Stimulated activated CD4-positive, alpha-beta T cell treated with anti-CD3 and anti-CD28 coated beads, Interleukin-4, amount 100 ng/mL, for 4 hours (primary cell): ENCODE results near the gene ADGRB2.

ENCODE experiments used
- DNase-seq, 2 experiments: peaks; one replicate each; pipeline ENCODE4 v3.0.0-alpha.2; 2020

ADGRB2 gene

DNA sequence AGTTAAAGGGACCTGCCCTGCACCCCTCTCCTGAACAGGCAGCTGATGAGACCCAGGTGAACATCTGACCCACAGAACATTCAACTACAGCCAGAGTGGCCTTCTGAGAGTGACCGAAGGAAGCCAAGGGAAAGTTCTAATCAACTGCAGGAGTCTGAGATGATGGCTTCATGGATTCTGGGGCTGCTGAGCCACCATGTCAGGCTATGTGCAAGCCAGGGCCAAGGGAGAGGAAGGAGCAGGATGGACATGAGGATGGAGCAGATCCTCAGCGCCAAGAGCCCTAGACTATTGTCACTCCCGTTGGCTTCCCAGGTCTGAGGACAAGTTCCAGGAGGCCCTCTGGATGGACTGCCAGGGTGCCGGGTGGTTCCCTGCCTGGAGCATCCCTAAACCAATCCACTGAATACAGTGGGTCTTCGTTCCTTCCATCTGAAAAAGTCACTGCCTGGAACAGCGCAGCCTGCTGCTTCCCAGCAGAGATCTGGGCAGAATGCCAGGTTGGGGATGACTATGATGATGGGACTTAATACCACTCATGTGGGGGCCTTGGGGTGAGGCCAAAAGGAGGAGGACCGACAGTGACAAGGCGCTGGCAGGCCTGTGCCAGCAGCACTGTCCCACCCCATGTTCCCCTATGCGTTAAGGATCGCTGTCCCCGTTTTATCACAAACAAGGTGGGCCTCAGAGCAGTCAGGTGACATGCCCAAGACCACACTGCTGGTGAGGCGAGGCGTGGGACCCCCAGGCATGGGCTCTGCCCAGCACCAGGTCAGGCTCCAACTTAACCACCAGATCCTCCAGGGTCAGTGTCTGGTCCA, 31.9 kb upstream of the ADGRB2 start:
- no peak for DNase-seq

DNA sequence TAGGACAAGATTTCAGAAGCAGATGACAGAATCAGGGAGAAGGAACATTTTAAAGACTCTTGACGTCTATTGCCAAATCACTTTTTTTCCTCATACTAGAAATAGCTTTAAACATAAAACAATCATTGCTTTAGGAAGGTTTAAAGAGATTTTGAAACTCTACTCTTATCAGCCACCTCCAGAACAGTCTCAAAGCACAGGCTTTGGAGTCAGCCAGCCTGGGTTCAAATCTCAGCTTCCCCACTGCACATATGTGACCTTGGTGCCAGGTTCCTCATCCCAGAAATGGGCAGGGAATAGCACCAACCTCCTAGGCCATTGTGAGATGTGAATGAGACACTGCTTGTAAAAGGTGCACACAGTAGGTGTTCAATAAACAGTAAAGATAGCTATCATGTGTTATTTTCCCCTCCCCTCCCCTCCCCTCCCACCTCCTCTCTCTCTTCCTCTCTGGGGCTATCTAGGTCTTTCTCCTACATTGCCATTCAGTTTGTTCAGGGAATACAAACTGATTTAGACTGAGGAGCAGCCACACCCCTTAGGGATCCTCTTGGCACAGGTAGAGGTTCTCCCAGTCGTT, 31.0 kb upstream of the ADGRB2 start:
- DNase-seq: no peak

DNA sequence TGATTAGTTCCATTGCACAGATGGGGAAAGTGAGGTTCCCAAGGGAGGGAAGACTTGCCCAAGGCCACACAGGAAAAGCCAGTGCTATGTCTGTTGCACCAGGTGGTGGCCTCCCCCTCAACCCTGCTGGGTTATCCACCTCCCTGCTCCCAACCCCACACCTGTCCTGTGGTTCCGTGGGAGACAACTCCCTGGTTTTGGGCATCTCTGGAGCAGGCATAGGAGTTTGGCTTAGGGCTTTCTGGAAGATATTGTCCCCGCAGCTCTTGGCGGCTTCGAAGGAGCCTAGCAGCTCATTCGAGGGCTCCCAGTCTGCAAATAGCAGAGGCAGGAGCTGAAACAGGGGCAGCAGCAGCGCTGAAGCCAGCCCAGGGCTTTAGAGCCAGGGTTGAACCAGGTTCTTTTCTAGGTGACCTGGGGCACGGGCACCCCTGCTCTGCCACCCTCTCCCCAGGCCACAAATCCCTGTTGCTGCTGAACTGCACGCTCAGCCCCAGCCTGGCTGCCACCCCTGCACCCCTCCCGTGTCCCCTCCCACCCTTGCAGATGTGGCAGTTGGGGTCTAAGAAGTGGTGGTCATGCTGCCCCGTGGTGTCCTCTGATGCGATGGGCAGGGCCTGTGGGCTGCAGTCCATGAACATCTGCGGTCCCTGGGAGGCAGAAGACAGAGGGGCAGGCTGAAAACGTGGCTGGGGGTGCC, 29.6 kb upstream of the ADGRB2 start:
- DNase-seq: no peak

DNA sequence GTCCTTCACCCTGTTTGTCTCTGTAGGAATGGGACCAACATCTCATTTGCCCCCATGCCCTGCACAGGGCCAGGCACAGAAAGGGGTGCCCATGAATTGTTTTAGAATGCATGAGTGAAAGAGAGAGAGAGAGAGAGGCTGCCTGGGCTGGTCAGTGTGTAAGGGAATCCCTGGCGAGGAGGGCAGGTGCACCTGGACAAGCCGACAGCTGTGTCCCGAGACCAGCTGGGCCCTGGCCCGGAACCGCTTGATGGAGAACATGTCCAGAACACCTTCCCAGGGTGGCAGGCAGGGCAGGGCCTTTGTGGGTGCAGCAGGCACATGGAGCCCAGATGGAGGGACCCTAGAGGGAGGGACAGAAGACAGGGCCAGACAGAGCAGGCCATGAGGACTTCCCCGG, 28.9 kb upstream of the ADGRB2 start:
- DNase-seq: no peak

DNA sequence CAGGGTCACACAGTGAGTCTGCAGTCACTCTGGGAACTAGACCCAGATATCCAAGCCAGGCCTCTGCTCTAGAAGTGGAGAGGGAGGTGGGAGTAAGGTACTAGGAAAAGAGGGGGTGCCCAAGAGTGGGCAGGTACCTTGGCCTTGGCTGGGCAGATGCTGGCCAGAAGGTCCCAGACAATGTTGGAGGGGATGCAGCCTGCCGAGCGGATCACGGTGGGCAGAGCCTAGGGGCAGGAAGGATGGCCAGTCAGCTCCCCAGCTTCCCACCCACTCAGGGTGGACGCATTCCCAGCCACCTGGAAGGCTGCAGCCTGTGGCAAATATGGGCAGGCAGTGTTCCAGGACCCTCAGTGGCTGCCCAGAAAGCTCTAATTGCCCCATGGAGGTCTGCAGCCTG, 28.4 kb upstream of the ADGRB2 start:
- no peak for DNase-seq

DNA sequence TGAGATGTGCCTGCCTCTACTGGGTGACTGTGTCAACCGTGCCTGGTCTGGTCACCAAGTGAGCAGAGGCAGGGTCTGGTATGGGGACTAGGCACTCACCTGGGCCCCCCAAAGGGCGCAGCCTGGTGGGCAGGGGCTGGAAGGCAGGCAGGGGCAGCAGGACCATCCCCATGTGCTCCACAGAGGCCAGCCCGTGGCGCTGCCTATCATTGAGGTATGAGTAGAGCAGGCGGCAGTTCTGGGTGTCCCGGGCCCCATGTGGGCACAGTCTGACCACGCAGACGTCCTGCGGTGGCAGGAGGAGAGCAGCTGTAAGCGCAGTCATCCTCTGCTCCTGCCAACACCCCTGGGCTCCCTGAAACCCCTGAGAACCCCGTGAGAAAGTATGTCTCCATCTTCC, 28.0 kb upstream of the ADGRB2 start:
- no peak for DNase-seq

DNA sequence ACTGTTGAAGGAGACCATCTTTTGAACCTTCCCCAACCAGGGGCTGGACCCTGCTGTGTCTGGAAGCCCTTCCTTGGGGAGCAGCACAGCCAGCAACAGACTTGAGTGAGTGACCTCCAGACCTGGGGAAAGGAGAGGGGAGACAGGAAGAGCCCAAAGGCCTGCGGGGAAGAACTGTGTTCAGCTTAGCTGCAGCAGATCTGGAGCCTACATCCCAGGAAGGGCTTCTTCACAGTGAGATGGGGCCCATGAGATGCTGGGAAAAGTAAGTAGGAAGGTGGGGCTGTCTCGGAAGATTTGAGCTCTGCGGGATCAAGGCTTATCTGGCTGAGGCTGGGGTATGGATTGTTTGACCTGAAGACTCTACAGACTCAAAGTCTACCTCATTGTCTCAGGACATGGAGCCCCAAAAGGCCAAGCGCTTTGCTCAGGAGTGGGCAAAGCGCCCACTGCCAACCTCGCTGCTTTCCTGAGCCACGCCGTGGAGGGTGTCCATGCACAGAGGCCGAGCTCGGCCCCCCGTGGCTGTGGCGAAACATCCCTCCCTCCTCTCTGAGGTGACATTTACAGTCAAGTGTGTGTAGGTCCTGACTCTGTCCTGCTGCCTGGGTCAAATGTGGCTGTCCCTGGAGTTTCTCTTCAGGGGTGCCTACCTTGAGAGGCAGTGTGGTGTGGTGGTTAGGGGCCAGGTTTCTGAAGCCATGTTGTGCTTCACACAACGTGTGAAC, 27.2 kb upstream of the ADGRB2 start:
- no peak for DNase-seq

DNA sequence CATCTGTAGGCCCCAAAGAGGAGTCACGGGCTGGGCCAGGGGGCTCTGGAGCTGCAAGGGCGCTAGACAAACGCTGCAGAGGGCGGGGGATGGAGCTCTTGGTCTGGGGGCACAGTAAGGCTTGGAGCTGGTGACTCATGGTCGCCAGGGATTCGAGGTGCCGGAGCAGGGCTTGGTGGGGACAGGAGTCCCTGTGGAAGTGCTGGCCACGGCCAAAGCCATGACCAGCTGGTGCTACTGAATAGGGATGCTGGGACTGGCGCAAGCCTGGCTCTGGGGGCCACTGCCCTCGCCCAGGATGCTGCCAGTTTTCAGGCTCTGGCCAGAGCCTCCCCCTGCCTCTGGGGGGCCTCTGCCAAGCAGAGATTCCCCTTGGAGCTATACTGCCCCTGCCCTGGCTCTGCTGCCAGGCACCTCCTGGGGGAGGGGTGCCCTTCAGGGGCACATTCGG, 26.5 kb upstream of the ADGRB2 start:
- DNase-seq: no peak

DNA sequence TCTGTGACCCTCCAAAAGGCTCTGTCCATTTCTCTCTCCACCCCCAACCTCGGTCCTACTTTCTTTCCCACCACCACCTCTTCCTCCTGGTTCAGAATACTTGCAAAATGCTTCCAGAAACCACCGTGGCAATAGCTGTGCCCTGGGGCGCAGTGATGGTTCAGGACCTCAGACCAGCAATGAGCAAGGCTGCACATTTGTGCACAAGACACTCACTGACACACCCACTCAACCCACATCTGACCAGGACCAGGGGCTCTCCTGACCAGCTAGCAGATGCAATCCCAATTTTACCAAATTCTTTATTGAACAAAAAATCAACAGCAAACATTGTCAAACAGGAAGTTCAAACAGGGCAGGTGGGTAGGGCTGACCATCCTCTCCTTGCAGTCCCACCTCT, 26.0 kb upstream of the ADGRB2 start:
- DNase-seq: no peak

DNA sequence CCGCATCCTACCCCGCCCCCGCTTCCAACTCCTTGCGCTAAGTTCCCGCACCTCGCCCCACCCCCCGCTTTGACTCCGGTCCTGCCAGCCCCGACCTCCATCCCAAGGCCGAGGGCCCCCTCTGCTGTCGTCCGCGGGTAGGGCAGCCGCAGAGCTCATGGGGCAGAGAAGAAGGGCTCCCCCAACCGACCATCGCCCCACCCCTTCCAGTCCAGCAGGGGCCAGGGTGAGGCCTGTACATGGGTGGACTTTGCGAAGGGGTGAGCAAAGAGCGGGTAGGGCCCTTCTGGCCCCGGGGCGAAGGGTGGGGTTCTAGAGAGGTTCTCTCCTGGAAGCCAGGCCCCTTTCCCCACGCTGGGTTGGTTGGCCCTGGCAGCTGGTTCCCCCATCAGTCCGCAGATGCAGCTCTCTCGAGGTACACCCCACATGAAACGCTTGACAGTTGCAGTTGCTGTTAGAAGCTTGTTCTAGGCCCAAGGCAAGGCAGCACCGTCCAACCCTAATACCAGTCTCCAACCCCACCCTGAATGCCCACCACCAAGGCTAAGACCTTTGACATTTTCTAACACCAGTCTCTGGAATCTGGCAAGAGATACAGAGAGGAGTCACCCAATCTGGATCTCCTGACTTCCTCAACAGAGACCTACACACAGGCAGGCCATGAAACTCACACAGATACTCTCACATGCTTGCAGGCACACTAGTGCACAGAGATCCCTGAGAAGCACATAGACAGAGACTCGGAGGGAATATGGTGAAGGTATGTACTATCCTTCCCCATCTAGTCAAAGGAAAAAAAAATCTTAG, 25.3 kb upstream of the ADGRB2 start:
- peak; percentile 91 to 98 for DNase-seq

DNA sequence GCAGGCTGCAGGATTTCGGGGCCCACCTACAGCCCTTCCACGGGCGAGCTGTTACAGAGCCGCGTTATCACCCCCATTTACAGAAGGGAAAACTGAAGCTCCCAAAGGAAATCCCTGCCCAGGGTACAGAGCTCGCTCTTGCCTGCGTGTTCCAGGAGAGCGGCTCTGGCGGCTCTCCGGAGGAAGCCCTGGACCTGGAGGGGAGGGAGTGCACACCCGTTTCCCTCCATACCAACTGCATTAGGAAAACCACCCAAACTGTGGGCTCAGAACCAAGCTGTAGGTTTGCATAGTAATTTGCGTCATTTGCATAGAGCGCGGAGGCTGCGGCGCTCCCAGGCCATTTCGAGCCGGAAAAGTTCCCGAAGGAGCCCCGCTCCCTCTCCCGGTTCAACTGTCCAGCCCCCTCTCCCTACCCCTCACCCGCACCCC, 24.7 kb upstream of the ADGRB2 start:
- DNase-seq: no peak

DNA sequence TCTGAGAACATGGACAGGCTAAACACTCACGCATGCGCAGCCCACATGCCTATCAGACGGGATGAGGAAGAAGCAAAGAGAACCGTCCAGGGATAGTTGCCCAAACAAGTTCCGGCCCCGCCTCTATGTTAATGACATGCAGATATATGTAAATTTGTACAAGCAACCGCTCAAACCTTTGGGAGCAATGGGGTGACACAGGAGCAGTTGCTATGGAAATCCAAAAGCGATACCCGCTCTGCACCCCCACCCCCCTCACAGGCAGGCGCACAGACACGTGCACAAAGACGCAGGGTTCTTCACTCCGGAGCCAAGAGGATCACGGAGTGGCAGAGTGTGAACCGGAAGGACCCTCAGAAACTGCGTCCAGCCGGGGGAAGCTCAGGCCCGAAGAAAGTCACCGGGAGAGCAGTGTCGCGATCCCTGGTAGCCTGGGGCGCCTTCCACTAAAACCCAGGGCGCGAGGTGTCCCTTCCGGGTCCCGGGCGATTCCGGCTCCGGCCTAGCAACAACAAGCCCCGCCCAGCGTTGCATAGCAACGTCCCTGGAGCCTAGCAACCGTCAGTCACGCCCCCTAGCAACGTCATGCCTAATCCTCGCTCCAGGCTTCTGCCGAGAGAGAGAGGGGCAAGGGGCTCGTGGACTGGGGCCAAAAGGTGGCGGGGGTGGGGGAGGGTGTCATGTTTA, 24.1 kb upstream of the ADGRB2 start:
- DNase-seq: peak; percentile 80 to 87

DNA sequence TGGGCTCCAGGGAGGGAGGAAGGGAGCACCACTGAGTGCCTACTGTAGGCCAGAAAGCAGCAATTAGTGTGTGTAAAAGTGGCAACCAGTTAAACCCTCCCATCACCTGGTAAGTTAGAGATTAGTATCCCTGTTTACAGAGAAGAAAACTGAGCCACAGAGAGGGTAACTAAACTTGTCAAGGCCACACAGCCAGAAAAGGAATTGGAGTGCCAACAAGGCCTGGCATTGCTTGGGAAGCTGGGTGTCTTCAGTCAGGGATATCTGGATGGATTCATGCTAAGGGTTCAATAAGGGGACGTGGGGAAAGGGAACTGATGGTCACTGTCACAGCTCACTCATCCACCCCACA, 23.6 kb upstream of the ADGRB2 start:
- no peak for DNase-seq

DNA sequence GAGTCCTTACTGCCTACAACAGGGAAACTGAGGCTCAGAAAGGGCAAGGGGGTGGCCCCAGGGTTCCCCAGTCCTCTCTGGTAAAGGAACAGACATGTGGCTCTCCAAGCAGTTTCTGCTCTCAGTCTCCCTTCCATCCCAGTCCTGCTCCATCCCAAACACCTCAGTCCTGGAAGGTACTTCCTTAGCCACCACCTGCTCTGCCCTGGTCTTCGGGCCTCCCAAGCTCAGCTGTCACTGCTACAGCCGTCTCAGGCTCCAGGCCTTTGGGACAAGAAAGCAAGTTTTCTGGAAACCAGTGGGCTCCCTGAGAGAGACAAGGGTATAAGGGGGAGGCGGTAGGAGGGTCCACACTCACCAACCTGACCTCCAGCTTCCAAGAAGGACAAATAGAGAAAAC, 23.1 kb upstream of the ADGRB2 start:
- DNase-seq: no peak

DNA sequence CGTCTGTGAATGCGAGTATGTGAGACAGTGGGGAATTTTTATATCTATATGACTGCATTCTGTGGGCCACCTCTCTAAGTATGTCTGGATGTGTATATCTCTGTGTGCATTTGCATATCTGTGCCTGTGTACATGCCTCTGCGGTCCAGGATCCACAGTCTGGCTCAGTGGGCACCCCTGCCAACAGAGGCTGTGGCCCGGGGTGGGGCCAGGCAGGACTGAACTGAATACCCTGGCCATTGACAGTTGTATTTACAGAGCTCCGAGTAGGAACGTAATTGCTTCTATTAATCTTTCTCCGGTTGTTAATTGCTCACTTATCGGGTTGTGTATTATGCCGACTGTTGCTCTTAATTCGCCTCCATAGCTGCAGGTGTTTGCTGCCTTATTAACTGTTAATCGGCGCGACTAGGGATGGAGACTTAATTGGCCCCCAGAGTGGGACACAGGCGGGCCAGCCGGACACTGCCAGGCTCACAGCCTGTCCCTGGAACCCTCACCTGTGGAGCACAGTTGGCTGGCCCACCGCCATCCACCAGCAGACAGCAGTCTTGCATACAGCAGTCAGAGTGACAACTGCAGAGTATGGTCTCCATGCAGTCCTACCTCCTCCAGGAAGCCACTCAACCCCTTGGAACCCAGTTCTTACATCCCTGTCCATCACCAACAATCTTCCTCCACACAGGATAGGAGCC, 22.4 kb upstream of the ADGRB2 start:
- DNase-seq: no peak

DNA sequence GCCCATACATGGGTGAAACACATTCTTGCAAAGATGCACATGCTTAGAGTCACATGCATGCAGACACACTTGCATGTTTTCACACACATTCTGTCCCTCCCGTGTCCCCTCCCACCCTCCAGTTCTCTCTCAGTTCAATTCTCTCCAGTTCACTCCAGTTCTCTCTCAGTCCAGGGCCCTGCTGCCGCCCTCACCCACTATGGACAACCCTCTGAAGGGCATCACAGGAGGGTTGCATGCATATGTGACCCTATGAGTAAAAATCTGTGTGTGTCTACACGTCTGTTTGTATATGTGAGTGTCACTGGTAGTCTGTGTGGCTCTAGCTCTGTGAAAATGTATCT, 21.8 kb upstream of the ADGRB2 start:
- DNase-seq: no peak

DNA sequence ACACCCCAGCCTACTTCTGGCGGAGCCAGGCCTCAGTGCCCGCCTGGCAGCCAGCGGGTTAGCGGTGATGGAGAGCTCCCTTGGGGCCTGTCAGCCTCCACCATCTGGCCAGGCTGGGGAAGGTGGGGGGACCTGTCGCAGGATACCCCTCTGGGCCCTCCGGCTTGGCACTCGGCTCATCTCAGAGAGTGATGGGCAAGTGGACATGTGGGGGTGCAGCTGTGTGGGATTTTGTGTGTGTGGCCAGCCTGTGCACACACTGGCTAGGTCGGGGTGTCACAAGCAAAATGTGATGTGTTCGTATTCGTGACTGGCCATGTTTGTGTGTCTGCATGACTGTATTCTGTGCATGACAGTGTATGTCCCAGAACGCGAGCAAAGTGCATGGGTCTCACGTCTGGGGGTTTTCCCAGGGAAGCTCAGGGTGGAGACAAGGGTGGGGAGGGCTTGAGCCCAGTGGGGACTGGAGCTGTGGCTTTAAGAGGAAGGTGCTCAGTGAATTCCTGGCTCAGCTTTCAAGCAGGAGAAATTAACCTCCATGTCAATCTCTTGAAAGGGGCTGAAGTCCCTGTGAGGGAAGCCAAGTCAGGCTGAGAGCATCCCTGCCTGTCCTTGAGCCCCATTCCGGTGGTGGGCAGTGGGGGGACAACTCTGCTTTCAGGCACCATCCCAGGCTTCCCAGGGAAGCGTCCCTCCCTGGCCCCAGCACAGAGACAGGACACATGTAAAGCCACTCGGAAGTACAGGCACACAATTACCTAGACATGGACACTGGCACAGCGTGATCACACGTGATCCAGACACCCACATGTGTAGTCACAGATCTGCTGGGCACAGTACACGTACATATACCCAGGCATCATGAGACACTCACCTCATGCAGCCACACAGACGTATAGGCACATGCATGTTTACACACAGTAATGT, 21.1 kb upstream of the ADGRB2 start:
- DNase-seq: no peak

DNA sequence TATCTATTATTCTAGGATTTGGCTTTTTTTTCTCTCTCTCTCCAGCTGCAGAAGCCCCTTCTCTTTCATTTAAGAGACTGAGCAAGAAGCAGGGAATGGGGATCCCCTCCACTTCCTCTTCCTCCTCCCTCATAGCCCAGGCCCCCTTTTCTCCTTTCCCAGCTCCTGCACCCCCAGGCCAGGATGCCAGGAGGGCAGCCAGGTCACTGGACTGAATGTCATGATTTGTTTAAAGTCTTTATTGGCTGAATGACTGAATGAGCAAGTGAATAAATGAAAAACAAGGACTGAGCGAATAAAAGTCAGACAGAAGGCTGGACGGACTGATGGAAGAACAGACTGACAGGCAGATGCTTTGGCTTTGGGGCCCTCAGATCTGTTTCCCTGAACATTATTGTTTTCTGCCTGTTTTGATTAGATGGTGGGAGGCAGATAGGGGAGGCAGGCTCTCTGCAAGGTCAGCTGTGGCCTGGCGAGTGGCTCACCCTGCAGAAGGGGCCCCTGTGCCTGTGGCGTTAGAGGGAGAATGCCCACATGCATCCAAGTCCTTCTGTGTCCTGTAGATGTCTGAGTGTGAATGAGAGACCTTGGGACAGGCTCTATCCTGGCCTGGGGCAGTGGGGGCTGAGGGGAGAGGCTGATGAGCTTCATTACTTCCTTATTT, 20.3 kb upstream of the ADGRB2 start:
- DNase-seq: no peak

DNA sequence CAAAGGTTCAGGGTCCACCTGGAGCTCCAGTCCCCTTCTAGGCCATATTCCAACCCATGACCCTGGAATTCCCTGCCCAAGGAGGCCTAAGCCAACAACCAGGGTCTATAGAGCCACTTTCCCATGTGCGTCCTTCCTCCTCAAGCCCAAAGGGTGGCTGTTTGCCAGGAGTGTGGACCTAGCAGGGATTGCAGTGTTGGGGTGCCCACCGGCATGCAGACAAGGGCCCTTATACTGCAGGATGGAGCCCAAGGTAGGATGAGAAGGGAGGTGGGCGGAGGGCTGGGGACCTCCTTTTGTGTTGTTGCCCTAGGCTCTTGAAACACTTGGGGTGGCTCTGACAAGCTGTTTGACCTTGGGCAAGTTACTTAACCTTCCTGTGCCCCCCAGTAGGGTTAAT, 19.7 kb upstream of the ADGRB2 start:
- no peak for DNase-seq
